Measurements from ENCODE around the gene ACOT2. TPM values are rescaled to one million over a fixed set of nuclear protein-coding genes. Genes with fewer than 3 reads are reported as not detected.

ACOT2 gene
- total RNA-seq, 1 donor from 2014 or later = 24.4 TPM

DNA sequence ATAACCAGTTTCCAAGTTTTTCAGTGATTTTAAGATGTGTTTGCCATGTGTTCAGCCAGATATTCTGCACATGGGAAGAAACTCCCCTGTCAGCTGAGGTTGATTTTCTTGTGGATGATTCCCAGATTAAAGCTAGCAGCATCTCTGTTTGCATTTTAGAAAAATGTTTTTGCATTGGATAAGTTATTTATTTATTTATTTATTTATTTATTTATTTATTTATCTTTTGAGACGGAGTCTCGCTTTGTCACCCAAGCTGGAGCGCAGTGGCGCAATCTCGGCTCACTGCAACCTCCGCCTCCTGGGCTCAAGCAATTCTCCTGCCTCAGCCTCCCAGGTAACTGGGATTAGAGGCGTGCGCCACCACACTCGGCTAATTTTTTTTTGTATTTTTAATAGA, 25.5 kb downstream of the ACOT2 start:
- Mint-ChIP-seq H3K4me1 (peaks cover 4% of the 10 kb centered on the region), H3K36me3 (ENCODE audit: low read depth) (no peaks in the 10 kb centered on the region), H3K9me3 (no peaks in the 10 kb centered on the region), H3K27ac (ENCODE audit: unreplicated experiment) (no peak overlapping the region), H3K4me3 (peak overlapping the region; percentile 56), H3K27me3 (ENCODE audit: low read depth) (peaks cover 31% of the 10 kb centered on the region)
- DNase-seq (ENCODE audit: low read depth, low spot score) = no peak
- TF ChIP-seq, protein P1, sequence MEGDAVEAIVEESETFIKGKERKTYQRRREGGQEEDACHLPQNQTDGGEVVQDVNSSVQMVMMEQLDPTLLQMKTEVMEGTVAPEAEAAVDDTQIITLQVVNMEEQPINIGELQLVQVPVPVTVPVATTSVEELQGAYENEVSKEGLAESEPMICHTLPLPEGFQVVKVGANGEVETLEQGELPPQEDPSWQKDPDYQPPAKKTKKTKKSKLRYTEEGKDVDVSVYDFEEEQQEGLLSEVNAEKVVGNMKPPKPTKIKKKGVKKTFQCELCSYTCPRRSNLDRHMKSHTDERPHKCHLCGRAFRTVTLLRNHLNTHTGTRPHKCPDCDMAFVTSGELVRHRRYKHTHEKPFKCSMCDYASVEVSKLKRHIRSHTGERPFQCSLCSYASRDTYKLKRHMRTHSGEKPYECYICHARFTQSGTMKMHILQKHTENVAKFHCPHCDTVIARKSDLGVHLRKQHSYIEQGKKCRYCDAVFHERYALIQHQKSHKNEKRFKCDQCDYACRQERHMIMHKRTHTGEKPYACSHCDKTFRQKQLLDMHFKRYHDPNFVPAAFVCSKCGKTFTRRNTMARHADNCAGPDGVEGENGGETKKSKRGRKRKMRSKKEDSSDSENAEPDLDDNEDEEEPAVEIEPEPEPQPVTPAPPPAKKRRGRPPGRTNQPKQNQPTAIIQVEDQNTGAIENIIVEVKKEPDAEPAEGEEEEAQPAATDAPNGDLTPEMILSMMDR (conservative IDR thresholded peaks at IDR 0.05) = no peak

DNA sequence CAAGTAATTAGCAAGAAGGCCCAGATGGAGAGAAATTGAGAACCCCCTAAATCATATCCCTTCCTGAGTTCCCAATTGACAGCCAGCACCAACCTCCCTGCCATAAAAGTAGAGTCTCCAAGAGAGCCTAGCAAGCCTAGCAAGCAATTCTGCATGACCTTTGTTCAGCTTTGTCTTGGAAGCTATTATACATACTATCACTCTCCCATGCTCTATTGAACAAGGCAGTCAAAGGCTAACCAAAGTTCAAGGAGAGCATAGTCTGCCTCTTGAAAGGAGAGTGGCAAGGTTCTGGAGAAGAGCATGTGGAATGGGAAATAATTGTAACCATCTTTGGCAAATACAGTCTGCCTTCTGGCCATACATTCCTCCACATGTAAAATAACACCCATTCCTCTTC, 30.5 kb downstream of the ACOT2 start:
- Mint-ChIP-seq H3K9me3 (no peaks in the 10 kb centered on the region), H3K27me3 (ENCODE audit: low read depth) (no peaks in the 10 kb centered on the region), H3K4me3 (no peak overlapping the region), H3K27ac (ENCODE audit: unreplicated experiment) (no peak overlapping the region), H3K36me3 (ENCODE audit: low read depth) (no peaks in the 10 kb centered on the region), H3K4me1 (peaks cover 15% of the 10 kb centered on the region)
- no peak for DNase-seq (ENCODE audit: low read depth, low spot score)
- TF ChIP-seq, protein P1 (conservative IDR thresholded peaks at IDR 0.05) = no peak

DNA sequence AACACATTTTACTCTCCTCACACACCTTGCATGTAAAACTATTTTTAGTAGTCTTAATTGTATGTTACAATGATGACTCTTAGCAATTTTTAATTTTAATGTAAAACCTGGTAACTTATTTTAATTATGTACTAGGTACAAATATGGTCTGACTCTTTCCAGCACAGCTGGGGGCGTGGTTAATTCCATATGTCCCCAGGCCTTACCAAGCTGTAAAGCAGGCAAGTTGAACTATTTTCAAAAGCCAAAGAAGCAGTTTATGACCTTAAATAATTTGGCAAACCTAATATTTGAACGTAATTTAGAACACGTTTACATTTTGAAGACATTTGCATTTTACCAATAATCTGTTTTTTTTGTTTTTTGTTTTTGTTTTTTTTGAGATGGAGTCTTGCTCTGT, 34.0 kb downstream of the ACOT2 start:
- no peak for DNase-seq (ENCODE audit: low read depth, low spot score)
- H3K27me3 Mint-ChIP-seq (ENCODE audit: low read depth) = no peaks in the 10 kb centered on the region
- H3K4me3 Mint-ChIP-seq = no peak overlapping the region
- peaks cover 15% of the 10 kb centered on the region for H3K4me1 Mint-ChIP-seq
- H3K27ac Mint-ChIP-seq (ENCODE audit: unreplicated experiment) = no peak overlapping the region
- TF ChIP-seq, protein P1 (conservative IDR thresholded peaks at IDR 0.05) = no peak
- peaks cover 7% of the 10 kb centered on the region for H3K9me3 Mint-ChIP-seq
- peaks cover 5% of the 10 kb centered on the region for H3K36me3 Mint-ChIP-seq (ENCODE audit: low read depth)

DNA sequence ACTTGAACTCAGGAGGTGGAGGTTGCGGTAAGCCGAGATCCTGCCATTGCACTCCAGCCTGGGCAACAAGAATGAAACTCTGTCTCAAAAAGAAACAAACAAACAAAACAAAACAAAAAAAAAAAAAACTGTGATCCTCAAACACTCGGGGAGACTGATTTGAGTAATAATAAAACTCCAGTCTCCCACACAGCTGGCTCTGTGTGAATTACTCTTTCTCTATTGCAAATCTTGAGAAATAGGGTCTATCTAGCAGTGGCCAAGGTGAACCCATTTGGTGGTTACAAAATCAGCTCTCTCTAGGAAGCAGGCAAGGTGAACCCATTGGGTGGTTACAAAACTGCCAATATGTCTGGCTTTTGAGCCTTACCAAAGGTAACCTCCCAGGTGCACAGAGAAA, 37.3 kb downstream of the ACOT2 start:
- Mint-ChIP-seq H3K36me3 (ENCODE audit: low read depth) (peaks cover 5% of the 10 kb centered on the region), H3K27ac (ENCODE audit: unreplicated experiment) (no peak overlapping the region), H3K4me1 (peaks cover 5% of the 10 kb centered on the region), H3K4me3 (no peak overlapping the region), H3K9me3 (peaks cover 7% of the 10 kb centered on the region), H3K27me3 (ENCODE audit: low read depth) (no peaks in the 10 kb centered on the region)
- no peak for DNase-seq (ENCODE audit: low read depth, low spot score)
- TF ChIP-seq, protein P1 (conservative IDR thresholded peaks at IDR 0.05) = no peak

DNA sequence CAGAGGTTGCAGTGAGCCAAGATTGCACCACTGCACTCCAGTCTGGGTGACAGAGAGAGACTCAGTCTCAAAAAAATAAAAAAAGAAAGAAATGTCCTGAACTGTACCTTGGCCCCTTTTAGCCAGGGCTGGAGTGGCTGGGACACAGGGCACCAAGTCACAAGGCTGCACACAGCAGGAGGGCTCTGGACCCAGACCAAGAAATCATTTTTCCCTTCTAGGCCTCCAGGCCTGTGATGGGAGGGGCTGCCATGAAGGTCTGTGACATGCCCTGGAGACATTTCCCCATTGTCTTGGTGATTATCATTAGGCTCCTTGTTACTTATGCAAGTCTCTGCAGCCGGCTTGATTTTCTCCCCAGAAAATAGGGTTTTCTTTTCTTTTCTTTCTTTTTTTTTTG, 38.2 kb downstream of the ACOT2 start:
- DNase-seq (ENCODE audit: low read depth, low spot score) = no peak
- Mint-ChIP-seq H3K27ac (ENCODE audit: unreplicated experiment) (no peak overlapping the region), H3K9me3 (peaks cover 7% of the 10 kb centered on the region), H3K36me3 (ENCODE audit: low read depth) (peaks cover 5% of the 10 kb centered on the region), H3K27me3 (ENCODE audit: low read depth) (peaks cover 3% of the 10 kb centered on the region), H3K4me3 (no peak overlapping the region), H3K4me1 (peaks cover 5% of the 10 kb centered on the region)
- TF ChIP-seq, protein P1 (conservative IDR thresholded peaks at IDR 0.05) = no peak

DNA sequence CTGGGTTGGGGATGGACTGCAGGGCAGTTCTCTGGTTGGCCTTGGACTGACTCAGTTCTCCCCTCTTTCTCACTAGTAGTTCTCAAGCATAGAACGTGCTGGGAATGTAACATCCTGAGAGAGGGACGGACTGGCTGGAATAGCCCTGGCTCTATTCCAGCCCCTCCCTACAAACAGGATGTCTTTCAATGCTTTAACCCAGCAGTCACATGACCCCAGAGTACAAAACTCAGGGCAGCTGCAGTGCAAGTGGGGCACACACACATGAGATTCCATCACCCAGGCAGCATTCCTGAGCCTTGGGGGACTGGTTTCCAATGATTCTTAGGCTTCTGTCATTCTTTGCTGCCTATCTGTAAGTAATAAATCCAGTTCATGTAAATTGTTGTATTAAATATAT, 41.7 kb downstream of the ACOT2 start:
- Mint-ChIP-seq H3K36me3 (ENCODE audit: low read depth) (no peaks in the 10 kb centered on the region), H3K9me3 (no peaks in the 10 kb centered on the region), H3K4me3 (peak overlapping the region; percentile 58), H3K27ac (ENCODE audit: unreplicated experiment) (no peak overlapping the region), H3K4me1 (no peaks in the 10 kb centered on the region), H3K27me3 (ENCODE audit: low read depth) (peaks cover 14% of the 10 kb centered on the region)
- TF ChIP-seq, protein P1 (conservative IDR thresholded peaks at IDR 0.05) = no peak
- DNase-seq (ENCODE audit: low read depth, low spot score) = no peak
